Measurements from ENCODE around the gene NNT.
A peak's percentile ranks its signal among the peaks of the same experiment; 100 is the strongest.
"Not testable (repeated sequence)": the region's sequence is repeated elsewhere in the genome, so short reads cannot be mapped to it uniquely, and the experiment has no call there.

The NNT gene

DNA sequence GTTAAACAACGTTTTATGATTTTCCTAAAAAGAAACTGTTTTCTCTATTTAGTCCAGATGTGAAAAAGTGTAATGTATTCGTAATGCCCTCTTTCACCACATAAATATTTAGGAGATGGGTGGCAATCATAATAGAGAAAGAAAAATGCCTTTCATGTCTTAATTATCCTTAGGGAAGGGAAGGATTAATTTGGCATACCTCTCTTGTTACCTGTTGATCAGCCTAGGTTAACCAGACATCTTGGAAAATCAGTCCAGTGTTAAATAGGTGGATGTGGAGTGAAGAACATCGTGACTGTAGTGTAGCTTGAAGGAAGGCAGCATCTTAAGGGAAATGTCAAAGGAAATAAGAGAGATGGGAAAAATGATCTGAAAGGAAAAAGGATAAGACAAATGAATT, 76.2 kb downstream of the NNT start:
- FAIRE-seq = peak; percentile 48
- TF ChIP-seq POLR2A (IDR thresholded peaks at IDR 0.05; ENCODE audit: low read depth, low read length) = no peak
- no peak for DNase-seq (ENCODE audit: insufficient read length, low spot score)

DNA sequence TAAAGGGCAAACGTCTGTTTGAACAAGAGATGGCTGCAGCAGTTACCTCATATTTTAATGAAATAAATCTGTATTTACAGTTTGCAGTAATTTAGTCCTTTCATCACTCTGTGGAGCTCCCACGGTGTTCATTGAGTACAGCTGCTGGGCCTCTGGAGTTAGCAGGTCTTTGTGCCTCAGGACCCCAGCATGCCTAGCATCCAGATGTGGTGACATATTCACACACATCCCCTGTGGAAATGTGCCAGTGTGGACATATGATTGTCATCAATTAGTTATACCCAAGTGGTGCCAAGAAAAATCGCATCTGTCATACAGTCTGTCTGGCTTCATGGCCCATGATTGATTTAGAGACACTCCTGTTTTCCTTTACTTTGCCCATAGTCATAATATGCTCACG, 77.3 kb downstream of the NNT start:
- DNase-seq (ENCODE audit: insufficient read length, low spot score) = no peak
- no peak for TF ChIP-seq POLR2A (IDR thresholded peaks at IDR 0.05; ENCODE audit: low read depth, low read length)
- no peak for FAIRE-seq

DNA sequence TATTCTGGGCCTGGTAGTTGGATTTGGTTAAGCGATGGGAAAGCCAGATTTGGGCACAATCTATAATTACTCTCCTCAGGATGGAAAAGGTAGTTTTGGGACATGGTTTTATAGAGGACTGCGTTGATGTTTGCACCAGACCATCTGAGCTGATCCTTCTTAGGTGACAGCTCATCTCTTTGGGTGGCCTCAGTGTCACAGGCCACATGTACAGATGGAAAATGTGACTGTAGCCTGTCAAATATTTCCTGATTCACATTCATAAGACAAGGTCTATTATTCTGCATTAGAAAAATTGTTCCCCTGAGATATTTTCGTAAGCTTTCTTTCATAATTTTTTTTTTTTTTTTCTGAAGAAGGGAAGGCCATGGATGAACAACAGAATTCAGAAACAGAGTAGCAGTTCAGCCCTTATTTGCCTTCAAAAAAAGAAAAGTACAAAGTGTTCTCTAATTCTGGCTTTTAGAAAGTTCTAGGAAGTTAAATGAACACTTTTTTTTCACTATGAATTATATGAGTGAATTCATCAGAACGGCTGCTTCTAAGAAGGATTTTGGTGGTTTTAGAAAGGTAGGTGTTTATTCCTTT, 81.0 kb downstream of the NNT start:
- FAIRE-seq (peak; percentile 66), DNase-seq (ENCODE audit: insufficient read length, low spot score) (no peak)
- no peak for TF ChIP-seq POLR2A (IDR thresholded peaks at IDR 0.05; ENCODE audit: low read depth, low read length)

DNA sequence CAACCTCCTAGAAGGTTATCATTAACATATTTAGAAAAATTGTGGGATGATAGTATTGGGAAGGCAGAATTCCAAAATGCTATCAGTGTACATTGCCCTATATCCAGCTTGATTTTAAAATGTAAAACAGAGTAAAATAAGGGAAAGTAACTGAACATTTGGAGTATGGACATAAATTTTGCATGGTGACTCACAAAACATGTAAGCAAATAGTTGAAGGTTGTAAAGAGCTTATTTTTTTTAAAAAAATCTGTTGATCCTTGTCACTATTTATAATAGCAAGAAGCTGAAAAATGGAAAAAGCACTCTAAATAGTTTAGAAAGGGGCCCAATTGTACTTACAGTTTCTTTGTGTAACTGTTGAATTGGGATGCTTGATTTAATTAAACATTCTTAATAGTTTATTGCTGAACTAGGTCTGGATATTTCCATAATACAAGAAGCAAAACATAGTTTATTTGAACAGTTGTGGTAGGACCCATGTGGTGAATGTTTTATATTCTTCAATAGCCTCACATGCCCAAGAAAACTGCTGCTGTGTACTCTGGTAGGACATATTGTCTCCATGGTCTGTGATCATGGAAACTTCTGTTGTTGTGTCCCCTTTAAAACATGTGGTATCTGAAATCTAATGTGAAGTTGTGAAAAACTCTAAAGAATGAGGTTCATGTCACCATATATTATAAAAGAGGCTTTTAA, 82.4 kb downstream of the NNT start:
- FAIRE-seq (peak; percentile 41), DNase-seq (ENCODE audit: insufficient read length, low spot score) (no peak)
- no peak for TF ChIP-seq POLR2A (IDR thresholded peaks at IDR 0.05; ENCODE audit: low read depth, low read length)

DNA sequence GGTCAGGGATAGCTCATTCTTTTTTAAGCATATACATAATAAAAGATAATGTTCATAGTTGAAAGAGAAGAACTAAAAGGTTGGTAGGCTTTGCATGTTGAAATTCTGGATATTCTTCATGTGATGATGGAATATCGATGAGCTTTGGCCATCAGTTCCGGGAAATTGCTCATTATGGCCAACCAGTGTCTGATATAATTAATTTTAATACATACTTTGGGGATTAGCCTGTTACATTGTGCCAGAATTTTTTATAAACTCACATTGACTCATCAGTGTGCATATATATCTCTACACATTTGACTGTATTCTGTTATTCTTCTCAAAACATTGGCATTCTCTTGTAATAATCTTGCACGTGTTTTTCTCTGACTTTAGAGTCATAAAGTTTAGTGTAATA, 84.3 kb downstream of the NNT start:
- TF ChIP-seq POLR2A (IDR thresholded peaks at IDR 0.05; ENCODE audit: low read depth, low read length) = no peak

DNA sequence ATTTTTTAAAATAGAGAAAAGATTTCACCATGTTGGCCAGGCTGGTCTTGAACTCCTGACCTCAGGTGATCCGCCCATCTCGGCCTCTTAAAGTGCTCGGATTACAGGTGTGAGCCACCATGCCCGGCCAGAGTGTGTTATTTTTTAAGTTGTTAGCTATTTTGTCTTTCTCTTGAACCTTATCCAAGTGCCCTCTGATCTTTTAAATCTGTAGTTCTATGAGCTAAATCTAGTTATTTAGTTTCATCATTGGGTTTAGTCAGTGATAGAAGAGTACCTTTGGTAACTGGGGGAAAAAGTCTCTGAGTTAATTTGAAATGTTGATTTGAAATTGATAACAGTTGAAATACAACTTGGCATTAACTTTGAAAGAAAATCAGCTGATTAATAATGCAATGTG, 88.3 kb downstream of the NNT start:
- no peak for TF ChIP-seq POLR2A (IDR thresholded peaks at IDR 0.05; ENCODE audit: low read depth, low read length)
- DNase-seq (ENCODE audit: insufficient read length, low spot score) (no peak), FAIRE-seq (no peak)

More for the DNA sequence above, 84.3 kb downstream of the NNT start:
- FAIRE-seq = no peak
- DNase-seq (ENCODE audit: insufficient read length, low spot score) = no peak

DNA sequence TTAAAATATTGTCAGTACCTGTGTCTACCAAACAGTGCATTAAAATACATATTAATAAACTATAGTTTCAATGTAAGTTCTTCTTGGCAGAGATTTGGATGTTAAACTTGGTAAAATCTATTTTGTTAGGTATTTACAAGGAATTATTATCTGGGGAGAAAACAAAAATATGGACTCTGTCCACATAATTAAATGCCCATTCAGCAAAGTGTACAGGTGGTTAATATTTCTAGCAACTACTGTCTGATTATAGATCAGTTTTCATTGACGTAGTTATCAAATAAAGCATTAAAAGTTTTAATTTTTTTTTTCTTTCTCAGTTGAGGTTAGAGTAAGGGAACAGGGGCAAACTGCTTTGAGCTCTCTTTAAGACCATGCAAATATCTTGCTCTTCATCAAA, 88.9 kb downstream of the NNT start:
- DNase-seq (ENCODE audit: insufficient read length, low spot score) (no peak), FAIRE-seq (no peak)
- no peak for TF ChIP-seq POLR2A (IDR thresholded peaks at IDR 0.05; ENCODE audit: low read depth, low read length)

DNA sequence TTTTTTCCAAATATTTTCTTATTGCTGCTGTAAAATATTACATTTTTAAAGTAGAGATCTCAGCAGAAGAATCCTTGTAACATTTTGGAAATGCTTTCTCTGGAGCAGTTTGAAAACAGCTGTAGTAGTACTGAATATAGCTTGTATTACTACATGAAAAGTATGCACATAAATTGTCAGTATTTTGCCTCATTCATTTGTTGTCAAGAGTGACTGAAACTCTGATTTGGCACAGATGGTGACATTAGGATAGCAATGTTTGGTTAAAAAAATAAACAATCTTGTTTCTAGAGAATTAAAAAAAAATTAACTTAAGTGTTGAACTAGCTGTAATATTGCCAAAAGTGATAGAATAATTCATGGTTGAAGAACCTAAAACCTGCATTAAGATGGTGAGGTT, 90.4 kb downstream of the NNT start:
- TF ChIP-seq POLR2A (IDR thresholded peaks at IDR 0.05; ENCODE audit: low read depth, low read length) = no peak
- FAIRE-seq (no peak), DNase-seq (ENCODE audit: insufficient read length, low spot score) (no peak)

DNA sequence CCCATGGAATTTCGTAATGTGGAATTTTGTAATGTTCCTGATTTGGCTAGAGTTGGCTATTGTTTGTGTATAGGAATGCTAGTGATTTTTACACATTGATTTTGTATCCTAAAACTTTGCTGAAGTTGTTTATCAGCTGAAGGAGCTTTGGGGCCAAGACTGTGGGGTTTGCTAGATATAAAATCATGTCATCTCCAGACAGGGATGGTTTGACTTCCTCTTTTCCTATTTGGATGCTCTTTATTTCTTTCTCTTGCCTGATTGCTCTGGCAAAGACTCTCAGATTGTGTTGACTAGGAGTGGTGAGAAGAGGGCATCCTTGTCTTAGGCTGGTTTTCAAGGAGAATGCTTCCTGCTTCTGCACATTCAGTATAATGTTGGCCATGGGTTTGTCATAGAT, 91.0 kb downstream of the NNT start:
- FAIRE-seq (no peak), DNase-seq (ENCODE audit: insufficient read length, low spot score) (no peak)
- no peak for TF ChIP-seq POLR2A (IDR thresholded peaks at IDR 0.05; ENCODE audit: low read depth, low read length)

DNA sequence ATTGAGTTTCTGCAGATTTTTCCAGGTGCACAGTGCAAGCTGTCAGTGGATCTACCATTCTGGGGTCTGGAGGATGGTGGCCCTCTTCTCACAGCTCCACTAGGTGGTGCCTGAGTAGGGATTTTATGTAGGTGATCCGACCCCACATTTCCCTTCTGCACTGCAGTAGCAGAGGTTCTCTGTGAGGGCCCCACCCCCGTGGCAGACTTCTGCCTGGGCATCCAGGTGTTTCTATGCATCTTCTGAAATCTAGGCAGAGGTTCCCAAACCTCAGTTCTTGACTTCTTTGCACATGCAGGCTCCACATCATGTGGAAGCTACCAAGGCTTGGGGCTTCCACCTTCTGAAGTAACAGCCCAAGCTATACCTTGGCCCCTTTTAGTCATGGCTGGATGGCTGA, 93.5 kb downstream of the NNT start:
- FAIRE-seq = not testable (repeated sequence)

DNA sequence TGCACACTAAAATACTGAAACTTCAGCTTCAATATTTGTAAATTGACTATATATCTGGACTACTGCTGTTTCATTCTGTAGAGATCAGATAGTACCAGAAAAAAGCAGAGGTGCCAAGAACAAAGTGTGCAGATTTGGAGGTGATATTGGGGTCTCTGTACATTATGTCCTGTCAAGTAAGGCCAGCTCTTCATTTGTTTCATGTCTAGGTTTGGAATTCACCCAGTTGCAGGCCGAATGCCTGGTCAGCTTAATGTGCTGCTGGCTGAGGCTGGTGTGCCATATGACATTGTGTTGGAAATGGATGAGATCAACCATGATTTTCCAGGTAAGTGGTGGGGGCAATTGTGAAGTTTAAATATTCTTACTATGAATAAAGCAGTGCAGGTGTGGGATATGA, 96.9 kb downstream of the NNT start:
- no peak for TF ChIP-seq POLR2A (IDR thresholded peaks at IDR 0.05; ENCODE audit: low read depth, low read length)
- FAIRE-seq (no peak), DNase-seq (ENCODE audit: insufficient read length, low spot score) (no peak)

More for the DNA sequence above, 93.5 kb downstream of the NNT start:
- not testable (repeated sequence) for DNase-seq (ENCODE audit: insufficient read length, low spot score)

DNA sequence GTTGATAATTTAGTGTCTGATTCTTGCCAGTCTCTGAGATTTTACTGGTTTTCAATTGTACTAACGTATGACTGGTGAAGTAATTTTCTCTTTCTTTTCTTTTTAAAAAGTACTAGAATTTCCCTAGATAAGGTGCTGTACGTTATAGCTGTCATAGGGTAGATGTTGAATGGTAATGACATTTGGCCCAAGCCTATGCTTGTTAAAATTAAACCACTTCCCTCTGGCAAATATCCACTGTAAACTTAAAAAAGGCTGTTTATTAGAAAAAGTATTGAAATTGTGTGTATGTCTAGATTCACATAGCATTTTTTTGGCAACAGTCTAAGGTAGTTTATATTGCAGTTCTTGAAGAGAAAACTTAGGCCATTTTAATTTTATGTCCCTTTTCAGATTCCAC, 97.6 kb downstream of the NNT start:
- FAIRE-seq (no peak), DNase-seq (ENCODE audit: insufficient read length, low spot score) (no peak)
- no peak for TF ChIP-seq POLR2A (IDR thresholded peaks at IDR 0.05; ENCODE audit: low read depth, low read length)

DNA sequence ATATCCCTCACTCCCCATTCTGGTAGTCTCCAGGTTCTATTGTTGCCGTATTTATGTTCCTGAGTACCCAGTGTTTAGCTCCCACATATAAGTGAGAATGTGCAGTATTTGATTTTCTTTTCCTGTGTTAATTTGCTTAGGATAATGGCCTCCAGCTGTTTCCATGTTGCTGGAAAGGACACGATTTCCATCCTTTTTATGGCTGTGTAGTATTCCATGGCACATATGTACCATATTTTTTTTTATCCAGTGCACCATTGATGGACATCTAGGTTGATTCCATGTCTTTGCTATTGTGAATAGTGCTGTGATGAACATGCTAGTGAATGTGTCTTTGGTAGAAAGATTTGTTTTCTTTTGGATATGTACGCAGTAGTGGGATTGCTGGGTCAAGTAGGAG, 98.2 kb downstream of the NNT start:
- no peak for FAIRE-seq
- DNase-seq (ENCODE audit: insufficient read length, low spot score) = no peak
- TF ChIP-seq POLR2A (IDR thresholded peaks at IDR 0.05; ENCODE audit: low read depth, low read length) = no peak

DNA sequence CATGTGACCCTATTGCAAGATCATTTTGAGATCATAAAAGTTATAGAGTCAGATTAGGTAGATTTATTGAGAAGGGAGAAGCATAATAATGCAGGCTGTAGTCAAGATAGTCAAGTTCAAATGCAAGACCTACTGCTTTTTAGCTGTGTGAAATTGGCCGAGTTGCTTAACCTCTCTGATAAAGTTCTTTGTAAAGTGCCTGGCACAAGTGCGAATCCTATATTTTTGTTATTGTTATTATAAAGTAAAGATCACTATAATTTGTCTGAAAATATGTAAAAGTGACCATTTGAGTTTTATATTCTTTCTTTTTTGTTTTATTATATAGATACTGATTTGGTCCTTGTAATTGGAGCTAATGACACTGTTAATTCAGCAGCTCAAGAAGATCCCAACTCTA, 99.3 kb downstream of the NNT start:
- DNase-seq (ENCODE audit: insufficient read length, low spot score) (no peak), FAIRE-seq (no peak)
- TF ChIP-seq POLR2A (IDR thresholded peaks at IDR 0.05; ENCODE audit: low read depth, low read length) = no peak

DNA sequence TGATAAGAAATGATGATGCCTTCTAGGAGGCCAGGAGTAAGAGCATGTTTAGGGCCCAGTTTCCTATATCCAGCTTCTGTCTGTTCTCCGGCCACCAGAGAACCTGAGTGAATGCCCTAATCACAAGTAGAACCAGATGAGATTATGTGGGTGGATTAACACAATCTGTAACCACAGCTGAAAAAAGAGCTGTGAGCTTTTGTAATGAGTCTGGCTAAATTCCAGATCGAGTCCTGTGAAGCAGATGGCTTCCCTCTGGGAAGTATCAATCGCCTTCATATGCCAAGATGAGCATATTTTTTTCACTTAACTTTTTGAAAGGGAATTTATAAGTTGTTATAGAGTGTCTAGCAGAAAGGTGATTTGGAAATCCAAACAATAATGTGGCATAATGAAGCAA, 99.8 kb downstream of the NNT start:
- no peak for FAIRE-seq
- no peak for TF ChIP-seq POLR2A (IDR thresholded peaks at IDR 0.05; ENCODE audit: low read depth, low read length)
- DNase-seq (ENCODE audit: insufficient read length, low spot score) = no peak

All from H54 (cell line).